Keratinocyte (primary cell): ENCODE data around the gene LANCL3. TPM values are rescaled to one million over a fixed set of nuclear protein-coding genes. Genes with fewer than 3 reads are reported as not detected.

Source experiments
- DNase-seq: peaks from one replicate; pipeline ENCODE4 v3.0.0-alpha.2; 2011; ENCODE audit warnings: low read depth, missing footprints, low spot score
- FAIRE-seq: peaks from 2 replicates; lab custom pipeline; 2011; peaks lifted over from hg19 to GRCh38; lab: Jason Lieb, UNC
- H2AFZ ChIP-seq: 2 replicates; pipeline ENCODE4 v1.6.0; 2012; ENCODE audit warnings: low read length, control low read depth, inconsistent platforms; ENCODE audit not compliant: control insufficient read depth
- H3K27ac ChIP-seq: 2 replicates; pipeline ENCODE4 v1.5.1; 2011; ENCODE audit warnings: low read length; ENCODE audit not compliant: control insufficient read depth, insufficient read depth
- H3K27me3 ChIP-seq: 3 replicates; pipeline ENCODE4 v1.6.0; 2011; ENCODE audit warnings: low read length; ENCODE audit not compliant: control insufficient read depth, insufficient read depth; ENCODE audit errors: extremely low read depth
- H3K36me3 ChIP-seq, 2 experiments: 2 replicates in 1 of 2; 3 replicates in 1 of 2; pipeline ENCODE4 v1.5.1; 2011; ENCODE audit warnings: low read length in 2 of 2, mild to moderate bottlenecking in 1 of 2; ENCODE audit not compliant: control insufficient read depth in 2 of 2, insufficient read depth in 2 of 2; ENCODE audit errors: extremely low read depth in 1 of 2
- H3K4me1 ChIP-seq: 3 replicates; pipeline ENCODE4 v1.5.1; 2011; ENCODE audit warnings: low read length; ENCODE audit not compliant: control insufficient read depth, insufficient read depth; ENCODE audit errors: extremely low read depth
- H3K4me2 ChIP-seq: 3 replicates; pipeline ENCODE4 v1.6.0; 2011; ENCODE audit warnings: low read depth, low read length; ENCODE audit not compliant: control insufficient read depth, insufficient read depth; ENCODE audit errors: extremely low read depth
- H3K4me3 ChIP-seq, 3 experiments: fragments of 200-600 bp in 1 of 3; sonication (generic) in 1 of 3; 2 replicates in 2 of 3; 3 replicates in 1 of 3; pipeline ENCODE4 v1.5.1; 2011 to 2016; ENCODE audit warnings: low read length in 3 of 3, mild to moderate bottlenecking in 3 of 3, control low read depth in 2 of 3, inconsistent platforms in 1 of 3, low read depth in 1 of 3, mixed read lengths in 1 of 3, mixed run types in 1 of 3, moderate library complexity in 1 of 3; ENCODE audit not compliant: control insufficient read depth in 2 of 3, insufficient read depth in 2 of 3; ENCODE audit errors: extremely low read depth in 1 of 3
- H3K79me2 ChIP-seq: 2 replicates; pipeline ENCODE4 v1.6.0; 2012; ENCODE audit warnings: low read length; ENCODE audit not compliant: control insufficient read depth, insufficient read depth
- H3K9ac ChIP-seq: 3 replicates; pipeline ENCODE4 v1.6.0; 2011; ENCODE audit warnings: low read length; ENCODE audit not compliant: control insufficient read depth, insufficient read depth; ENCODE audit errors: extremely low read depth
- H3K9me1 ChIP-seq: 3 replicates; pipeline ENCODE4 v1.6.0; 2011; ENCODE audit warnings: low read length; ENCODE audit not compliant: control insufficient read depth, insufficient read depth; ENCODE audit errors: extremely low read depth
- H3K9me3 ChIP-seq: 2 replicates; pipeline ENCODE4 v1.5.1; 2012; ENCODE audit warnings: low read depth, low read length; ENCODE audit not compliant: control insufficient read depth
- H4K20me1 ChIP-seq: 3 replicates; pipeline ENCODE4 v1.6.0; 2011; ENCODE audit warnings: low read length; ENCODE audit not compliant: control insufficient read depth, insufficient read depth; ENCODE audit errors: extremely low read depth
- EZH2 ChIP-seq: IDR thresholded peaks from one replicate; pipeline ENCODE4 v1.6.1; 2012; ENCODE audit warnings: inconsistent platforms, mild to moderate bottlenecking, low read length, moderate library complexity
- dilution Hi-C: fragments of 300-500 bp; cut with MboI; formaldehyde crosslinking; loops from one replicate; pipeline ENCODE4 v1.7.0; 2020; ENCODE audit warnings: low sequenced_read_pairs; ENCODE audit not compliant: extremely low pct_ligation_motif_present
- polyA plus RNA-seq, 5 experiments: library from polyadenylated mRNA; depleted of rRNA in 3 of 5; stranded (reverse) in 3 of 5; stranded (forward) in 1 of 5; unstranded in 1 of 5; fragments of >200 nt; gene quantifications; 1 replicate in 1 of 5; 2 replicates in 3 of 5; 3 replicates in 1 of 5; pipeline versions ENCODE4 v1.2.1 to v1.2.3, GENCODE V29; 2011 to 2012; ENCODE audit warnings: missing spikeins in 2 of 5, low read depth in 1 of 5, low replicate concordance in 1 of 5
- TF ChIP-seq, protein P1 (sequence below), 3 experiments: IDR thresholded peaks in 1 of 3; conservative IDR thresholded peaks in 1 of 3; optimal IDR thresholded peaks in 1 of 3; 2 replicates in 2 of 3; 3 replicates in 1 of 3; pipeline versions ENCODE3 to v1.5.1; 2011; ENCODE audit warnings: low read length in 3 of 3, mild to moderate bottlenecking in 3 of 3, moderate library complexity in 2 of 3, control low read depth in 1 of 3, inconsistent platforms in 1 of 3; ENCODE audit not compliant: insufficient read depth in 2 of 3; ENCODE audit errors: extremely low read depth in 1 of 3

The LANCL3 gene
- polyA plus RNA-seq, 1 donor (not counting 4 experiments of a cell fraction or from before 2014, with no cell fraction given): 0.97 TPM

DNA sequence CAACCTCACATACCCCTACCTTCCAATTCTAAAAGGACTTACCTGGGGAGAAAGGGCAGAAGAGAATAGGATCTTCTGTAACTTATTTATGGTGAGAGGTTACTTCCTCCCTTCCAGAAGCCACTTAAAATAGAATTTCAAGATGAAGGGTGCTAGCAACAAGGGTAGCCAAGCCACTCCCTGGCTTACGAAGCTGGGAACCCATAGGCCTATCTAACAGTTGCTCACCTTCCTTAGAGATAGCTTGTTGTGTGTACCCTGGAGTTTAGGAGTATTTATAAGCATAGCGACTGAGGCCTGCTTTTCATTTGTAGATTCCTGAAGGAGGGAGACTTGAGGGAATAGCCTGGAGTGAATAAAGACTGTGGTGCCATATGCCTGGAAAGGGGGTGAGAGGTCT is 143.0 kb downstream of the LANCL3 start:
- TF ChIP-seq, protein P1, sequence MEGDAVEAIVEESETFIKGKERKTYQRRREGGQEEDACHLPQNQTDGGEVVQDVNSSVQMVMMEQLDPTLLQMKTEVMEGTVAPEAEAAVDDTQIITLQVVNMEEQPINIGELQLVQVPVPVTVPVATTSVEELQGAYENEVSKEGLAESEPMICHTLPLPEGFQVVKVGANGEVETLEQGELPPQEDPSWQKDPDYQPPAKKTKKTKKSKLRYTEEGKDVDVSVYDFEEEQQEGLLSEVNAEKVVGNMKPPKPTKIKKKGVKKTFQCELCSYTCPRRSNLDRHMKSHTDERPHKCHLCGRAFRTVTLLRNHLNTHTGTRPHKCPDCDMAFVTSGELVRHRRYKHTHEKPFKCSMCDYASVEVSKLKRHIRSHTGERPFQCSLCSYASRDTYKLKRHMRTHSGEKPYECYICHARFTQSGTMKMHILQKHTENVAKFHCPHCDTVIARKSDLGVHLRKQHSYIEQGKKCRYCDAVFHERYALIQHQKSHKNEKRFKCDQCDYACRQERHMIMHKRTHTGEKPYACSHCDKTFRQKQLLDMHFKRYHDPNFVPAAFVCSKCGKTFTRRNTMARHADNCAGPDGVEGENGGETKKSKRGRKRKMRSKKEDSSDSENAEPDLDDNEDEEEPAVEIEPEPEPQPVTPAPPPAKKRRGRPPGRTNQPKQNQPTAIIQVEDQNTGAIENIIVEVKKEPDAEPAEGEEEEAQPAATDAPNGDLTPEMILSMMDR (optimal IDR thresholded peaks at IDR 0.05 in 1 of 3, IDR thresholded peaks at IDR 0.05 in 1 of 3, conservative IDR thresholded peaks at IDR 0.05 in 1 of 3; ENCODE audit: extremely low read depth in 1 of 3, insufficient read depth in 2 of 3, low read length in 3 of 3): no peak
- no peak for TF ChIP-seq EZH2
- Histone ChIP-seq H3K9me3 (no peaks in the 10 kb centered on the region), H3K27ac (no peak overlapping the region), H3K27me3 (no peaks in the 10 kb centered on the region), H3K4me2 (no peak overlapping the region), H4K20me1 (no peaks in the 10 kb centered on the region), H3K4me1 (no peaks in the 10 kb centered on the region), H2AFZ (no peak overlapping the region), H3K36me3 (no peaks in the 10 kb centered on the region), H3K9me1 (no peaks in the 10 kb centered on the region), H3K79me2 (no peaks in the 10 kb centered on the region), H3K9ac (no peak overlapping the region), H3K4me3 (no peak overlapping the region)
- FAIRE-seq (no peak), DNase-seq (no peak)
- dilution Hi-C loops: no loop called here

DNA sequence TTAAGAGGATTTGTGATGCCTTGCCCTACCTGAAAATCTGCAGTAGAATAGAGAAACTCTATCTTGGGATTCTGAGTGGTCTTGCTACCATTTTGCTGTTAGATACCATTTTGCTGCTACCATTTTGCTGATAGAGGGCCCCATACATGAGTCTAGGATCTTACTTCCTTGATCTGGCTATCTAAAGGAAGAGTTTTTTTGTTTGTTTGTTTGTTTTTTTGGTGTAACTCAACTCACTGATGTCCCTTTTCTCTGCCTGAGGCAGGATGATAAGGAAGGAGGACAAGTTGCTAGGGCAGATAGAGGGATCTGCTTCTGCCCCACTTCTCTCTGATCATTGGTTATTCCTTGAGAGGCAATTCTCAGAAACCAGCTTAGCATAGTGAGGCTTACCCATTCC is 145.1 kb downstream of the LANCL3 start:
- no peak for FAIRE-seq
- TF ChIP-seq, protein P1 (optimal IDR thresholded peaks at IDR 0.05 in 1 of 3, IDR thresholded peaks at IDR 0.05 in 1 of 3, conservative IDR thresholded peaks at IDR 0.05 in 1 of 3; ENCODE audit: extremely low read depth in 1 of 3, insufficient read depth in 2 of 3, low read length in 3 of 3): no peak
- no peak for TF ChIP-seq EZH2
- H3K4me2 ChIP-seq: no peak overlapping the region
- H4K20me1 ChIP-seq: no peaks in the 10 kb centered on the region
- no peak overlapping the region for H3K9ac ChIP-seq
- DNase-seq: no peak
- H3K36me3 ChIP-seq: no peaks in the 10 kb centered on the region
- no peaks in the 10 kb centered on the region for H3K27me3 ChIP-seq
- H3K9me3 ChIP-seq: no peaks in the 10 kb centered on the region
- no peaks in the 10 kb centered on the region for H3K9me1 ChIP-seq
- no peak overlapping the region for H3K4me3 ChIP-seq
- no peak overlapping the region for H2AFZ ChIP-seq
- no peaks in the 10 kb centered on the region for H3K79me2 ChIP-seq
- no peak overlapping the region for H3K27ac ChIP-seq
- no peaks in the 10 kb centered on the region for H3K4me1 ChIP-seq
- dilution Hi-C loops: no loop called here
